Transverse colon (tissue), 3 donors: ENCODE measurements around the gene NDUFS3.

ENCODE experiments used
- CTCF ChIP-seq, 5 experiments: fragments of 200-600 bp in 3 of 5; fragments of 450-650 bp in 2 of 5; sonication (generic) in 3 of 5; IDR thresholded peaks; 1 replicate in 2 of 5; 2 replicates in 3 of 5; pipeline ENCODE4 v1.5.1; 2016 to 2017; ENCODE audit warnings: antibody characterized with exemption in 5 of 5, inconsistent platforms in 3 of 5, mild to moderate bottlenecking in 2 of 5, moderate library complexity in 1 of 5
- POLR2A ChIP-seq: fragments of 450-650 bp; IDR thresholded peaks from one replicate; pipeline ENCODE4 v1.6.1; 2016; ENCODE audit warnings: antibody characterized with exemption, mild to moderate bottlenecking, moderate library complexity

GRCh38 chr11:47595967-47596366 lies 17.1 kb downstream of the NDUFS3 start:
- no peak for TF ChIP-seq CTCF (IDR thresholded peaks at IDR 0.05)
- no peak for TF ChIP-seq POLR2A
